Nephron (organoid): ENCODE results near the gene BRINP2.

Source experiments
- H3K27ac Mint-ChIP-seq, 3 experiments: 2 replicates each; pipeline ENCODE4 v1.8.0; 2020; ENCODE audit warnings: mixed read lengths in 3 of 3, mild to moderate bottlenecking in 2 of 3, moderate library complexity in 1 of 3
- H3K27me3 Mint-ChIP-seq: 2 replicates; pipeline ENCODE4 v1.8.0; 2021; ENCODE audit warnings: low read depth, mild to moderate bottlenecking, moderate library complexity, mixed read lengths
- H3K36me3 Mint-ChIP-seq: 2 replicates; pipeline ENCODE4 v1.8.0; 2020; ENCODE audit warnings: low read depth, mixed read lengths
- H3K4me1 Mint-ChIP-seq: 2 replicates; pipeline ENCODE4 v1.8.0; 2020; ENCODE audit warnings: mixed read lengths
- H3K4me3 Mint-ChIP-seq, 3 experiments: 2 replicates each; pipeline ENCODE4 v1.8.0; 2020; ENCODE audit warnings: mild to moderate bottlenecking in 3 of 3, mixed read lengths in 3 of 3, moderate library complexity in 2 of 3
- H3K9me3 Mint-ChIP-seq: 2 replicates; pipeline ENCODE4 v1.8.0; 2020; ENCODE audit warnings: mixed read lengths
- CTCF ChIP-seq, 3 experiments: fragments of 200-600 bp; sonication (generic); IDR thresholded peaks; one replicate each; pipeline ENCODE4 v1.5.0; 2021; ENCODE audit warnings: antibody characterized with exemption in 3 of 3; ENCODE audit not compliant: unreplicated experiment in 3 of 3

The BRINP2 gene

DNA sequence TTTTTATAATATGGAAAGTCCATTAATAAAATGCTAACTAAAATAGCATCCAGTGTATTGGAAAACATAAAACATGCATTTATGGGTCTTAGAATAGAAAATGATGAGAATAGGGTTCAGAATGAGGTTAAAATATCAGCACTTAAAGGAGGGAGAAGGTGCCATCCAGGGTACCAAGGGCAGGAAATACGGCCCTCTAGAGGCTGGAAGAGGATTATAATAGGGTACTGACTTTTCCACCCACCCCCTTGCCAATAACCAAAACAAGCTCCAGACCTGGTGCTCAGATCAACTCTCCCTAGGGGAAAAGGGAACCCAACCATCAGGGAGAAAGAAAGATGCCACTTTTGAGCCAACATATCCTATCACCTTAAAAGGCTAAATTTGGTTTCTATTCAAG lies 32.9 kb upstream of the BRINP2 start:
- H3K9me3 Mint-ChIP-seq, result no peaks in the 10 kb centered on the region
- H3K4me1 Mint-ChIP-seq, result no peaks in the 10 kb centered on the region
- H3K4me3 Mint-ChIP-seq, result no peak overlapping the region
- no peaks in the 10 kb centered on the region for H3K27me3 Mint-ChIP-seq
- TF ChIP-seq CTCF (IDR thresholded peaks at IDR 0.05; ENCODE audit: unreplicated experiment in 3 of 3), result no peak
- no peak overlapping the region for H3K27ac Mint-ChIP-seq
- H3K36me3 Mint-ChIP-seq, result no peaks in the 10 kb centered on the region

- Mint-ChIP-seq H3K27ac (no peak overlapping the region), H3K9me3 (no peaks in the 10 kb centered on the region), H3K27me3 (no peaks in the 10 kb centered on the region), H3K36me3 (no peaks in the 10 kb centered on the region), H3K4me3 (no peak overlapping the region), H3K4me1 (no peaks in the 10 kb centered on the region)
- TF ChIP-seq CTCF (IDR thresholded peaks at IDR 0.05; ENCODE audit: unreplicated experiment in 3 of 3), result no peak
Measured at GRCh38 chr1:177138347-177138746, 32.4 kb upstream of the BRINP2 start.

DNA sequence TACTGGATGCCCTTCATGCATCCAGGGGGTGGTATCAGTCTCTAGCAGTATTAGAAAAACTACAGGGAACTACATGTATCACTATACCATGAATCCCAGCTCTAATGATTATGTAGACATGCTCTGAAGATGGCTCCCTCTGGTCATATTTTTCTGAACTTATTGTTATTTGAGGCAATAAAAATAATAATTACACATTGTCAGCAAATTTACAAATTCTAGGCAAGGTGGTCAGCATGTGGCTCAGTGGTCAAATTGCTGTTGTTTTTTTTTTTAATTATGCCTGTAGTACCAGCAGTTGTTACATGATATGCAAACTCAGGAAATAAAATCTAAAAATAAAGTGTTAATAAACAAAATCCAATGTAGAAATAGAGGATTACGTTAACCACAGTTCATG lies 28.7 kb upstream of the BRINP2 start:
- Mint-ChIP-seq H3K9me3 (no peaks in the 10 kb centered on the region), H3K27me3 (no peaks in the 10 kb centered on the region), H3K4me1 (peaks cover 7% of the 10 kb centered on the region), H3K27ac (no peak overlapping the region), H3K4me3 (no peak overlapping the region), H3K36me3 (no peaks in the 10 kb centered on the region)
- TF ChIP-seq CTCF (IDR thresholded peaks at IDR 0.05; ENCODE audit: unreplicated experiment in 3 of 3), result no peak

GRCh38 chr1:177142791-177143271 lies 27.9 kb upstream of the BRINP2 start:
- TF ChIP-seq CTCF (IDR thresholded peaks at IDR 0.05; ENCODE audit: unreplicated experiment in 3 of 3), result no peak
- no peak overlapping the region for H3K4me3 Mint-ChIP-seq

DNA sequence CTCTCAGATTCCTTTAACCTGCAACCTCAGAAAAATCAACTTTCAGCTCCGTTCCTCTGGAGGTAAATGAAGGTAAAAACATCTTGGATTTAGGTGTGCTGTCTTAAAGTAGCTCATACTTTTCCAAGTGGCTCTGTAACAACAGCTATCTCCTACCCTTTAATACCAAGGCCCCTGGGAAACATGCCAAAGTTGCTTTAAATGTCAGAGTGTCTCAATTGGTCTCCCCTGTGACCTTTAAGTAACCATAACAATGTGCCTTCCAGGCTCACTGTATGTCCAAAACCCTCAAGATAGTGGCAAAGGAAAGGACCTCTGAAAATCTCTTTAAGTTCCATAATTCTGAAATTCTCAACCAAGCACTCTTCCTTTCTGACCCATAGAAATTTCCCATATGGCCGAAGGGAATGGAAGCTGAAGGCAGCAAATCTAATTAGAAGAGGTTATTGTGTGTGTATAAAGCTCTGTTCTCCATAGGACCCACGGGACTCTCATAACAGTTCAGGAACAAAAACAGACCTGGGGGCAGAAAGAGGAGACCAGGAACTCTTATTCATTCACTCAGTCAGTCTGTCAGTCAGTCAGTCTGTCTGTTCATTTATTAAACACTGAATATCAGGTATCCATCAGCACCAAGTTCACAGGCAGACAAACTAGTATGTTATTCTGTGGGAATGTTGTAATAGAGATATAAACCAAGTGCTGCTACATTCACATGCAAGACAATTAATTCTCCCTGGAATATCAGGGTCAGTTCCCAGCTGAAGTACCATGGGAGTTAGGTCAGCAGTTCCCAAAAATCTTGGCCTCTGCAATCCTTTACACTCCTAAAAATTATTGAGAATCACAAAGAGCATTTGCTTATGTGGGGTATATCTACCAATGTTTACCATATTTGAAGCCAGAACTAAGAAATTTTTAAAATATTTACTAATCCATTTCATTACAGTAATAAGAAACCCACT lies 25.4 kb upstream of the BRINP2 start:
- no peak overlapping the region for H3K4me3 Mint-ChIP-seq
- no peaks in the 10 kb centered on the region for H3K36me3 Mint-ChIP-seq
- TF ChIP-seq CTCF (IDR thresholded peaks at IDR 0.05; ENCODE audit: unreplicated experiment in 3 of 3), result no peak
- peak overlapping the region in 1 of 3 experiments; percentile 9 for H3K27ac Mint-ChIP-seq
- no peaks in the 10 kb centered on the region for H3K27me3 Mint-ChIP-seq
- H3K9me3 Mint-ChIP-seq, result no peaks in the 10 kb centered on the region
- peaks cover 7% of the 10 kb centered on the region for H3K4me1 Mint-ChIP-seq

More at GRCh38 chr1:177142791-177143271, 27.9 kb upstream of the BRINP2 start:
- no peak overlapping the region for H3K27ac Mint-ChIP-seq
- H3K36me3 Mint-ChIP-seq, result no peaks in the 10 kb centered on the region
- peaks cover 7% of the 10 kb centered on the region for H3K4me1 Mint-ChIP-seq
- no peaks in the 10 kb centered on the region for H3K27me3 Mint-ChIP-seq
- no peaks in the 10 kb centered on the region for H3K9me3 Mint-ChIP-seq
